ENCODE data around the gene INTS2.
"Not testable (repeated sequence)": the region's sequence is repeated elsewhere in the genome, so short reads cannot be mapped to it uniquely, and the experiment has no call there.

The INTS2 gene, protein sequence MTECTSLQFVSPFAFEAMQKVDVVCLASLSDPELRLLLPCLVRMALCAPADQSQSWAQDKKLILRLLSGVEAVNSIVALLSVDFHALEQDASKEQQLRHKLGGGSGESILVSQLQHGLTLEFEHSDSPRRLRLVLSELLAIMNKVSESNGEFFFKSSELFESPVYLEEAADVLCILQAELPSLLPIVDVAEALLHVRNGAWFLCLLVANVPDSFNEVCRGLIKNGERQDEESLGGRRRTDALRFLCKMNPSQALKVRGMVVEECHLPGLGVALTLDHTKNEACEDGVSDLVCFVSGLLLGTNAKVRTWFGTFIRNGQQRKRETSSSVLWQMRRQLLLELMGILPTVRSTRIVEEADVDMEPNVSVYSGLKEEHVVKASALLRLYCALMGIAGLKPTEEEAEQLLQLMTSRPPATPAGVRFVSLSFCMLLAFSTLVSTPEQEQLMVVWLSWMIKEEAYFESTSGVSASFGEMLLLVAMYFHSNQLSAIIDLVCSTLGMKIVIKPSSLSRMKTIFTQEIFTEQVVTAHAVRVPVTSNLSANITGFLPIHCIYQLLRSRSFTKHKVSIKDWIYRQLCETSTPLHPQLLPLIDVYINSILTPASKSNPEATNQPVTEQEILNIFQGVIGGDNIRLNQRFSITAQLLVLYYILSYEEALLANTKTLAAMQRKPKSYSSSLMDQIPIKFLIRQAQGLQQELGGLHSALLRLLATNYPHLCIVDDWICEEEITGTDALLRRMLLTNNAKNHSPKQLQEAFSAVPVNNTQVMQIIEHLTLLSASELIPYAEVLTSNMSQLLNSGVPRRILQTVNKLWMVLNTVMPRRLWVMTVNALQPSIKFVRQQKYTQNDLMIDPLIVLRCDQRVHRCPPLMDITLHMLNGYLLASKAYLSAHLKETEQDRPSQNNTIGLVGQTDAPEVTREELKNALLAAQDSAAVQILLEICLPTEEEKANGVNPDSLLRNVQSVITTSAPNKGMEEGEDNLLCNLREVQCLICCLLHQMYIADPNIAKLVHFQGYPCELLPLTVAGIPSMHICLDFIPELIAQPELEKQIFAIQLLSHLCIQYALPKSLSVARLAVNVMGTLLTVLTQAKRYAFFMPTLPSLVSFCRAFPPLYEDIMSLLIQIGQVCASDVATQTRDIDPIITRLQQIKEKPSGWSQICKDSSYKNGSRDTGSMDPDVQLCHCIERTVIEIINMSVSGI

DNA sequence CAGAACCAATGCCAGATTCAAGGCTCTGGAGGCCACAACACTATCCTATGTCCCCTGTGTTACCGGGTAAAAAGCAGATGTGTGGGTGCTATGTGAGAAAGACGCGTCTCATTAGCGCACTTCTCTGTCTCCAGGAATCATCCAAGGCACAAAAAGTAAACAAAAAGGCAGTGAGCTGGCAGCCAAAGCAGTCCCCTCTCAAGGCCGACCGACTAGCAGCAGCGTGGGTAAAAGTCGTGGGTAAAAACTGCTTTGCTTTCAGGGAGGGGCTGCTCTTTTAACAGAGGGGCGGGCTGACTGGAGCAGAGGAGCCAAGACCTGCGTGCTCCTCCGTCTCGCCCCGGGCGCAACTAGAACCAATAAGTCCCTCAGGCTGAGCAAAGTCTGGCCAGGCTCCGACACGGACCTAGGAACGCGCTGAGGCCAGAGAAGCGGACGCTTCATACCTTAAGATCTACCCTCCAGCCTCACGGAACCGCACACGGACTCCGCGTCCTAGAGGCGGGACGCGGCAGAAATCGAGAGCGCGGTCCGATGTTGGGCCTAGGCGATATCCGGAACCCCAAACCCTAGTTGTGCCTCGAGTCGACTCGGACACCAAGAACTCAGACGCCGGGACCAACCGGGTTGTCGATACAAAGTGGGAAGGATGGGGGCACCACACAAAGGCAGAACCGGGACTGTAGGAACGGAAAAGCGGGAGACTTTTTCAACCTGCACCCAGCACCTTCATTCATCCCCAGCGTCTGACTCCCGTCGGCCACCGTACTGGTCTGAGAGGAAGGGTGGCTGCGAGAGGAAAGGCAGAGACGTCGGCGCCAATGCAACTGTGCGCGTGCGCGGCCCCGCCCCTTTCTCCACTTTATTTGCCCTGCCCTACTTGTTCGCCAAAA, at the start of gene INTS2:
Gene INTS2, minus strand, starts transcription at position 775 of the 893 bp plus-strand sequence. CDS start 1,338 bp downstream, outside the sequence.
- peak; percentile 95 to 96 for DNase-seq

DNA sequence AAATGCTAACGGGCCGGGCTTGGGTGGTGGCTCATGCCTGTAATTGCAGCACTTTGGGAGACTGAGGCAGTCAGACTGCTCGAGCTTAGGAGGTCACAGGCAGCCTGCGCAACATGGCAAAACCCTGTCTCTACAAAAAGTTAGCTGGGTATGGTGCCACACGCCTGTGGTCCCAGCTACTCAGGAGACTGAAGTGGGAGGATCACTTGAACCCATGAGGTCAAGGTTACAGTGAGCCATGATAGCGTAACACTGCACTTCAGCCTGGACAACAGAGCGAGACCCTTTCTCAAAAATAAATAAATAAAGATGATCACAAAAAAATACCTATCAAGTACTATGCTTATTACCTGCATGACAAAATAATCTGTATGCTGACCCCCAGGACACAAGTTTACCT, 46.3 kb upstream of the INTS2 start:
- no peak for DNase-seq

DNA sequence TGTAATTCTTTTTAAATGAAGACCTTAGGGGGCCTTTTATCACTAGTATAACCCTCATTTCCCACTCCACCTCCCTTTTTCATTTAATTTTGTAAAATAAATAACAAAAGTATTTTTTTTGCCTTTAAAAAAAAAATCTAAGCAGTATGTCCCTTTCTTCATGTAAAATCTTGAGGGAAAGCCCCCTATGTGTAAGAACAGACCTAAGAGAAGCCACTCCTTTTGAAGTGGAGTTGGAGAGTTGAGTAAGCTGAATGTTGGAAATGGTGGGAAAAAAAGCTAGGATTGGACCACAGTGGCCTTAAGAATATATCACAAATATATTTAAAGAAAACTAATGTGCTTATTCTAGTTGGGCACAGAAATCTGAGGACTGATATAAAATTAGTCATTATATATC, 44.5 kb upstream of the INTS2 start:
- DNase-seq = no peak

DNA sequence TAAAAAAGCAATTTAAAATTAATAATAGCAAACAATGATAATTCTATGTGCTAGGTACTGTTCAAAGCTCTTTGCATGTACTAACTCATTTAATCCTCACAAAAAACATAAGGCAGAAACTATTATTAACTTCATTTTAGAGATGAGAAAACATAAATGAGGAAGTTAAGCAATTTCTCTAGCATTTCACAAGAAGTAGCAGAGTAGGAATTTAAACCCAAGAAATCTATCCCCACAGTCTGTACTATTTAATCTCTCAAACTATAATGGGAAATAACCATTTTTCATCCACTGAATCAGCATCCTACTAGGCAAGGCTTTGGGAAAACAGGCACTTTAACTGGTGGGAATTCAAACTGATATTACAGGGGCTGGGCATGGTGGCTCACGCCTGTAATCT, 42.2 kb upstream of the INTS2 start:
- no peak for DNase-seq

DNA sequence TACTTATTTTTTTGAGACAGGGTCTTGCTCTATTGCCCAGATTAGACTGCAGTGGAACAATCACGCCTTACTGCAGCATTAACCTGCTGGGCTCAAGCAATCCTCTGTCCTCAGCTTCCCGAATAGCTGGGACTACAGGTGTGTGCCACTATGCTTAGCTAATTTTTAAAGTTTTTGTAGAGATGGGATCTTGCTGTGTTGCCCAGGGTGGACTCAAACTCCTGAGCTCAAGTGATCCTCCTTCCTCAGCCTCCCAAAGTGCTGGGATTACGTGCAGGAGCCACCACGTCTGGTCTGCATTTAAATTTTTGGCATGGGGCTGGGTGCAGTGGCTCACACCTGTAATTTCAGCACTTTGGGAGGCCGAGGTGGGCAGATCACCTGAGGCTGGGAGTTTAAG, 41.0 kb upstream of the INTS2 start:
- DNase-seq = no peak

DNA sequence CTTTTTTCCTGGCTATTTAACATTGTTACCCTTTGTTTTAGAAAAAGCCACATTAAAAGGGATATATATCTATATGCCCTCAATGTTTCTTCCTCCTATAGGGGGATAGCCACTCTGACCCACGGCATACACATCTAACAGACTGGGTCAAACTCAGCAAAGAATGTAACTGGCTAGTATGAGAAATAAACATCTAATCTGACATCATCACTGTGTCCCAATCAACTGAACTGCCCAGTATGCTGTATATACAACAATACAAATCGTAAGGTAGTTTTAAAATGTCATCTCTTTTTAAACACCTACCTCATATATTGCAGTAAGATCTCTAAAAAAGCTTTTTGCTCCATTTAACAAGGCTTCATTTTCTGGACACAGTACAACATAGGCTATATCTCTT, 39.9 kb upstream of the INTS2 start:
- no peak for DNase-seq

DNA sequence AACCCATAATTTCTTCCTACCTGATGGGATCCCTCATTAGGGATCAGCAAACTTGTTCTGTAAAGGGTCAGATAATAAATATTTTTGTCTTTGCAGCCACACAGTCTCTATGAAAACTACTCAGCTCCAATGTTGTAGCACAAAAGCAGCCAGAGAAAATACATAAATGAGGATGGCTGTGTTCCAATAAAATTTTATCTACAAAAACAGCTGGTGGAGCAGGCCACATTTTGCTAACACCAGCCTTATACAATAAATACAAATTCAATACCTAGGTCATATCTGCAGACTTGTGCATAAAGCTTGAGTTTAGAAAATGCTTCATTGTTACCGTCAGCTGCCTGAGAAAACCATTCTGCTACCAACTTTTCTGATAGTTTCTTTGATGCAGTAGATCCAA, 38.4 kb upstream of the INTS2 start:
- no peak for DNase-seq

DNA sequence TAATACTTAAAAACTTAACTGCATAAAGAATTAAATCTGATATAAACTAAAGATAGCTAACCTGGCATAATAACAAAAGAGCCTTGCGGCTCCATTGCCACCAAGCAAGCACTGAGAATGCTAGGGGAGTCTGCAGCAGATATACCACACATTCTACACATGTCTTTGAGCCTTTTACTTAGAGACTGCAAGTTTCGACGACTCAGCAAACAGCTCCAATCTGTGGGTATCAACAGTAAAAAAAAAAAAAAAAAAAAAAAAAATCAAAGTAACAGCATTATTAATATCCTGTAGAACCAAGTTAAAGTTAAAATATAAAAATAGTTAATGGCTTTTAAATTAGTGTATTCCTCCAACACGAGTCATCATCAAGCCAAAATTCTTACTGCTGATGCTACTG, 27.8 kb upstream of the INTS2 start:
- no peak for DNase-seq

DNA sequence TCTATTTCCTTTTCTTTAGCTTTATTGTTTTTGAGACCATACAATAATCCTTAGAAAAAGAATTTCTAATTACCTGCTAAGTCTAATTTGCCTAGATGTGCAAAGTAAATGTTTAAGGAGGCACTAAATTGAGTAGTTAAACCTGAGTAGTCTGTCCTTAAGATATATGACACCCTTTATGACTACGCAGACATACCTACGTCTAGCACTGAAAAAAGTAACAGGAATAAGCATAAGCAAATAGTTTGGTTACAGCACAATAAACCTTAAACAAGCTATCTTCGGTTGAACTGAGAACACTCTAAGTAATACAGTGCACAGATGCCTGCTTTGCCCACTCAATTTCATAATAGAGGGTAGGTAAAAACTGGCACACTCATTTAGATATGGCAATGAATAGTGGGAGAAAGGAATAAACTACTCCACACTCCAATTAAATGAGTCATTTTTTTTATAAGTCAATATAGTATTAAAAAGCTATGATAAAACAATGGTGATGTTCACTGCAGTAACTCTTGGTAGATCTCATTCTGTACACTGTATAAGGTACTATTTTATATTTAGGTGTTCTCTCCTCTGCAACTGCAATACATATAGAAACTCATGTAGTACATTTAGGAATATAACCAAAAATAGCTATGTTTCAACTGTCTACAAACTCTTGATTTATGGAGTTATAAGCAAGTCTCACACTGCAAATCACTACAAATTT, 19.7 kb upstream of the INTS2 start:
- no peak for DNase-seq

DNA sequence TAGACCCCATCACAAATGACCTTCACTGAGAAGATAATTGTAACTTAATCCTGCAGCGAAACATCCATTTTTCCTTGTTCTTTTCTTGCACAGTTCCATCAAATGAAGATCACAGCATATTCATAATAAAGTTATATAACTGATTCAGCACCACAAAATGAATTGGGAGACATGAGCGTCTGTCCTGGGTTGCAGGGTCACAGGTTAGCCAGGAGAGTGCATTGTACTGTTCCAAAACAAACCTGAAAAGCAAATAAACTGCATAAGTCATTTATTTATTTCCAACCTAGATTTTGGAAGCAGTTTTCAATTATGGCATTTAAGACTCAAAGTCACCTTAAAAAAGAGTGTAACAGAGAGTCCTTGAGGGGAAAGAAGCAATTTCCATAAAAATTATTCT, 18.6 kb upstream of the INTS2 start:
- no peak for DNase-seq

DNA sequence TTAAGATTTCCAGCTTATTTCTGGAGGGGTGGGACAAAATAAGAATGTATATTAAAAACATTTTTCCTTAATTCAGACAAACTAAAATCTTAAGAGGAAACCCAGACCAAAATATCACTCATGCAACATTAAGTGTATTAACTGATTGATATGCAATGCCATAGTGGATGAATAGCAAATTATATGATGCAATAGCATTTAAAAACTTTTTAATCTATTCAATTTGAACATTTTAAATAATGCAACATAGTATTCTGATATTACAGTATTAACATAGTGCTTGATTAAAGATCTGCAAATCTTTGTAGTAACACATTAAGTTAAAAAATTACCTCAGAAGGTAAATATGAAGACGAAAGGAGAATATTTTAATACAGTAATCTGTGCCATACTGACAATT, 15.3 kb upstream of the INTS2 start:
- no peak for DNase-seq

DNA sequence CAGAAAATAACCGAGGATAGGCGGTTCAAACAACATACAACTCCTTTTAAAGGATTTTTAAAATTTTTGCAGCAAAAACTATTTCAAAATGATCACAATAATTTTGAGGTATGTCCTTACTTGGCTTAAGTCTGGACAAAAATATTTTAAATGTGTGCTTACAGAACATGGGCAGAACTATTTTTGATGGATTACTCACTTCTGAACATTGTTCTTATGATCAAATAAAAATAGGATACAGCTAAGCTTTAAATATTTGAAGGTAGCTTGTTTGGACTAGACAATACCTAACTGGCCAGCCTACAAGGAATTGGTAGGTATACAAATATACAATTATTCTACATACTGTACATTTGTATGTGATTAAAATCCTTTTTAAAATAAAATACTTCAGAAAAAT, 14.3 kb upstream of the INTS2 start:
- DNase-seq = no peak

DNA sequence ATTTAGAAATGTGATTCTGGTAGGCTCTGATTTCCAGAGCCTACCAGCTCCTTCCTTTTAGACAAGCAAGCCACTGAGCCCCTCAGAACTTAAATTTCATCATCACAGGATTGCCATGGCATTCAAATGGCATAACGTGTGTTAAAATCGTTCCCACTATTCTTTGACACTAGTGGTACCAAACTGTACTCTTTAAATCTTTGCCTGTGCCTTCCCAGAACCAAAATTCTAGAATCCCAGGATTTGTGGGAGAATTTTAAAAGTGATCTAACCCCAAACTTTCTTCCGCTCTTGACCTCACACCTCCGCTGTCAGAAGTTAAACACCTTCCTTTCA, 287 bp upstream of the INTS2 start:
- DNase-seq = no peak

DNA sequence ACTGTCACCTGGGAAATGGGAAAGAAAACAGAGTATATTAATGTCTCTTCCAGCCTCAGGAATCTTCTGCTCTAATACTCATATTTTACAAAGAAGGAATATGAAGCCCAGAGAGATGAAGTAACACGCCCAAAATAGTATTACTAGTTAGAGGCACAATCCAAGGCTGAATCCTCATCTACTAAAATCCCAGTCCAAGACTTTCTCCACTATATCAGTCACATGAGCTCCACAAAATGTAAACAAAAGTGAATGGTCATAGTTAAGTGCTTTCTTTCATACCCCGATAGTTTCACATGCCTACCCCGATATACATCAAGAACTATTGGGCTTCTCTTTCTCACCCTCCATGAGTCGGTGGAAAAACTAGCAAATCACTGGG, 965 bp downstream of the INTS2 start:
- no peak for DNase-seq

DNA sequence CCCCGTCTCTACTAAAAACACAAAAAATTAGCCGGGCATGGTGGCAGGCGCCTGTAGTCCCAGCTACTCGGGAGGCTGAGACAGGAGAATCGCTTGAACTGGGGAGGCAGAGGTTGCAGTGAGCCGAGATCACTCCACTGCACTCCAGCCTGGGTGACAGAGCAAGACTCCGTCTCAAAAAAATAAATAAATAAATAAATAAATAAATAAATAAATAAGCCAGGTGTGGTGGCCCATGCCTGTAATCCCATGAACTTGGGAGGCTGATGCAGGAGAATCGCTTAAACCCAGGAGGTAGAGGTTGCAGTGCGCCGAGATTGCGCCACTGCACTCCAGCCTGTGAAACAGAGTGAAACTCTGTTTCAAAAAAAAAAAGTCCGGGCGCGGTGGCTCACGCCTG, 12.6 kb downstream of the INTS2 start:
- DNase-seq = not testable (repeated sequence)

DNA sequence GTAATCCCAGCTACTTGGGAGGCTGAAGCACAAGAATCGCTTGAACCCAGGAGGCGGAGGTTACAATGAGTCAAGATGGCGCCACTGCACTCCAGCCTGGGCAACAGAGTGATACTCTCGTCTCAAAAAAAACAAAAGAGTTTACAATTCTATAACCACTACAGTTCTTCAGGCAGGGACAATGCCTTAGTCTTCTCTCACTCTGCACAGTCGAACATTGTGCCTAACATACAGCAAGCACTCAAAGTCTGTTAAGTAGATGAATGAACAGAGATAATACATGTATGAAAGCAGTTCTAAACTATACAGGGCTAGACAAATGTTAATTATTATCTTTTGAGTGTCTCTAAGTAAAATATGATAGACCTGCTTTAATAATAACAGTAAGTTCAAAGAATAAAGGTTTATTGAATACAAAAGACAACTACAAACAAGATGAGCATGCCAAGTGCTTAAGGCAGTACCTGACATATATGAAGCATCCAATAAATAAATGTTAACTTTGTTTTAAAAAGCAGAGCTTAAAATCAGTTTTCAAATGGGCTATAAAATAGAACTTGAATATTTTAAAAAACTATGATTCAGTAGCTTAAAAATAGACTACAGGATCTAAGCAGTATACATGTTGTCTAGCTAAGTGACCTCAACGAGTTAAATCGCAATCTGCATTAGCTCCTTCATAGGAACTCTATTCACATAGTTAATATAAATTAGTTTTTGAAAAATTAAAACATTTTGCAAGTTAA, 19.3 kb downstream of the INTS2 start:
- DNase-seq = no peak

DNA sequence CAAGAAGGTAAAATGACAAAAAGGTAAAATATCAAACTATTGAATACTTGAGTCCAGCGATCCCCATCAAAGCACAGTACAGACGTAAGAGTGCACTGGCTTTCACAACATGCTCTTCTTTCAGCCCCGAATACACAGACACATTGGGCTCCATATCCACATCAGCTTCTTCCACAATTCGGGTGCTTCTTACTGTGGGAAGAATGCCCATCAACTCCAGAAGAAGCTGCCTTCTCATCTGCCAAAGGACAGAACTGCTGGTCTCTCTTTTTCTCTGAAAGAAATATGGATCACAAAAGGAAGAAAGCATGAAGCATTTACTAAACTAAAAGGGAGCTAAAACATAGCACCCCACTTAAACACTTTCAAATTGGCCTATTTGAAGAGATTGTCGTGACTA, 20.4 kb downstream of the INTS2 start:
- DNase-seq = no peak

DNA sequence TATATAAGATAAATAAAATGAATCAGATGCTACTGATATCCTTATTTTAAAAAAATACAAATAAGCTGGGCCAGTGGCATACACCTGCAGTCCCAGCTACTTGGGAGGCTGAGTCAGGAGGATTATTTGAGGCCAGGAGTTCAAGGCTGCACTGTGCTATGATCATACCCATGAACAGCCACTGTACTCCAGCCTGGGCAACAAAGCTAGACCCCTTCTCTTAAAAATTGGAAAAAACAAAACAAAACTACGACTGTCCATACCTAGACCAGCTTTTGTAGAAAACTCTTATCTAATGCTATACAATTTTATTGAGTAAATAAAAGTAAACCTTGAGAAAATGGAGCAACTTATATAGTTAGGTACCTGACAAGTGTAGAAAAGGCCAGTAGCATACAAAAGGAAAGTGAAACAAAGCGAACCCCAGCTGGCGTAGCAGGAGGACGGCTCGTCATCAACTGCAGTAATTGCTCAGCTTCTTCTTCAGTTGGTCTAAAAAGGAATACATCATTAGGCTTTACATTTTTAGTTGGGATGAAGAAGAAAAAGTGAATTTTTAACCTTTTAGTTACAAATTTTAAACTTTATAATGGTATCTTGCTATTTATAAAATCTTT, 23.6 kb downstream of the INTS2 start:
- peak; percentile 37 to 63 for DNase-seq

DNA sequence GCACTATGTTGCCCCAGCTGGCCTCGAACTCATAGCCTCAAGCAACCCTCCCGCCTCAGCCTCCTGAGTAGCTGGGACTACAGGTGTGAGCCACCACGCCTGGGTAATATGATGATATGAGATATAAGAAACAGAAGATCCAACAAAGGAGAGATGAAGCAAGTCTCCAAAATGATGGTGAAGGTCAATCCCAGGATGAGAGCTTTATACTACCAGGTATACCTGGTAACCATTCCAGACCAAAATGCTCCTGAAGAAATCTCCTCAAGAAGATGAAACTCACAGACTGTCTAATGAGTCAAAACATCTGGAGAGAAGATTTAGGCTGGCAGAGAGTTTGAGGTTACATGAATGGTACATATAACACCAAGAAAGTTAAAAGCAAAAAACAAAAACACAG, 24.5 kb downstream of the INTS2 start:
- DNase-seq = no peak

DNA sequence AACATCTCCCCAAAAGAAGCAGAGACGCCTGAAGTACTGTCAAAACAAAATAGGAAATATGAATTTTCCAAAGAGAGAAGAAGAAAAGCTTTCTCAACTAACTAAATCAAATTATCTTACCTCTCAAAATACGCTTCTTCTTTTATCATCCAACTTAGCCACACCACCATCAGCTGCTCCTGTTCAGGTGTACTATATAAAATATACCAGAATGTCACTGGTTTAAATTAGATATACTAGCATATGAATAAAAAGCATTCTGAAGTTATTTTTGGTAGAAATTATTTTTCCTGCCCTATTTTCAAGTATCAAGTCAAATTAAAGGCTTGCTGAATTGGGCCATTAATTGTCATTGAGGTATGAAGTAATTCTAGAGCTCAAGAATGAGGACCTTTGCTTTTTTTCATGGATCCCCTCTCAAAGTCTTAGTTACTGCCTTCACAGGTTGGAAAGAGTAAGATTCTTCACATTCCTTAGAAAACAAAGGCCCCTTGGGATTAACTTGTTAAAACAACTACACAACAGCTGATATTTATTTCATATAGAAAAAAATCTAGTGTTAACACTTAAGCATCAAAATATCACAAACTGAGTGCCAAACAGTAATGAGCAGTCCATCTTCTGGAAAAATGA, 30.1 kb downstream of the INTS2 start:
- no peak for DNase-seq

Data from CD4-positive, alpha-beta T cell treated with Interleukin-1 beta for 1 hour (primary cell).